Stimulated activated CD4-positive, alpha-beta T cell treated with anti-CD3 and anti-CD28 coated beads, TNF-alpha, amount 100 ng/mL, for 4 hours (primary cell): Measurements from ENCODE around the gene LMBRD2.

ENCODE experiments used
- DNase-seq, 3 experiments: peaks; one replicate each; pipeline ENCODE4 v3.0.0-alpha.2; 2020; ENCODE audit warnings: low read depth in 3 of 3

Gene LMBRD2

DNA sequence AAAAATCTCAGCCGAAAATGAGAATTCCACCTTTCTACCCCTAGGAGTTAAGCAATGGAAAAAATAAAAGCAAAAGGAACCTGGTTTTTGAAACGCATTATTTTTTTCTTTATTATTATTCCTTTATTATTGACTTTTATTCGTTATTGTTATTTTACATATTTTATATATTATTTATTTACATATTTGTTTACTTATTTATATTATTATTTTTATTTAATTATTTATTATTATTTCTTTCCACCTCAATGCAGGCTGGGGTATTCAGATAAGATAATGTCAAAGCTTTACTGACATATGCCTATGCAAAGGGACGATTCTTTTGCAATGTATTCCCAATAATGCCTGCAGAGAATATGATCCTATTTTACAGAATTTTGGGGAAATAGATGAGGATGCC lies 101.7 kb downstream of the LMBRD2 start:
- no peak for DNase-seq
